Small intestine (tissue), 7 donors: ENCODE measurements around the gene VPS8. TPM values are rescaled to one million over a fixed set of nuclear protein-coding genes. Genes with fewer than 3 reads are reported as not detected.
A peak's percentile ranks its signal among the peaks of the same experiment; 100 is the strongest.

Source experiments
- DNase-seq, 2 donors: peaks; one replicate each; pipeline versions ENCODE4 v3.0.0 to v3.0.0-alpha.2; 2013
- FAIRE-seq: peaks from 2 replicates; lab custom pipeline; 2012; peaks lifted over from hg19 to GRCh38; lab: Jason Lieb, UNC
- H3K27ac ChIP-seq, 3 donors: one replicate each; pipeline ENCODE4 v1.5.1; 2013; ENCODE audit warnings: low read length in 2 of 3, mild to moderate bottlenecking in 2 of 3, control low read depth in 1 of 3, inconsistent platforms in 1 of 3, low read depth in 1 of 3, moderate library complexity in 1 of 3
- H3K27me3 ChIP-seq, 3 donors: one replicate each; pipeline ENCODE4 v1.6.1; 2013; ENCODE audit warnings: low read length in 3 of 3, inconsistent platforms in 1 of 3; ENCODE audit not compliant: control insufficient read depth in 3 of 3, insufficient read depth in 3 of 3
- H3K36me3 ChIP-seq, 3 donors: one replicate each; pipeline ENCODE4 v1.6.1; 2013; ENCODE audit warnings: low read length in 3 of 3, inconsistent platforms in 1 of 3, low read depth in 1 of 3, mild to moderate bottlenecking in 1 of 3, moderate library complexity in 1 of 3; ENCODE audit not compliant: control insufficient read depth in 3 of 3, insufficient read depth in 2 of 3
- H3K4me1 ChIP-seq, 3 donors: one replicate each; pipeline ENCODE4 v1.6.1; 2013; ENCODE audit warnings: low read length in 2 of 3, inconsistent platforms in 1 of 3, low read depth in 1 of 3, mild to moderate bottlenecking in 1 of 3, moderate library complexity in 1 of 3; ENCODE audit not compliant: control insufficient read depth in 3 of 3, insufficient read depth in 2 of 3
- H3K4me3 ChIP-seq, 3 donors: one replicate each; pipeline ENCODE4 v1.5.1; 2013; ENCODE audit warnings: low read length in 3 of 3, control low read depth in 1 of 3, inconsistent platforms in 1 of 3, low read depth in 1 of 3, mild to moderate bottlenecking in 1 of 3, moderate library complexity in 1 of 3
- H3K9me3 ChIP-seq, 2 donors: one replicate each; pipeline ENCODE4 v1.6.1; 2013; ENCODE audit warnings: low read depth in 1 of 2, low read length in 1 of 2; ENCODE audit not compliant: control insufficient read depth in 2 of 2, insufficient read depth in 1 of 2
- WGBS, 3 donors: extraction: QIAGEN DNeasy Blood & Tissue Kit; methylation state at CpG; one replicate each; pipeline ENCODE4 v1.1.7; 2013; 5-methylcytosine and 5-hydroxymethylcytosine counted together
- polyA plus RNA-seq, 4 donors: library from polyadenylated mRNA; stranded (reverse) in 3 of 4; unstranded in 1 of 4; fragments of 200-250 nt in 3 of 4; fragments of 120-200 nt in 1 of 4; gene quantifications; one replicate each; pipeline versions ENCODE4 v1.2.1 to v1.2.3, GENCODE V29; 2013
- donor health status: healthy with polysubstance abuse.
- donor health status: control.
- donor health status: control.
- donor health status: Bipolar disorder and iron deficiency.
- donor health status: healthy.

VPS8 gene
- polyA plus RNA-seq, 4 donors: 7.8 to 32.5 (median 9.2) TPM

GRCh38 chr3:184791171-184791570 is 20.8 kb upstream of the VPS8 start:
- Histone ChIP-seq H3K9me3 (no peaks in the 10 kb centered on the region), H3K4me3 (no peak overlapping the region), H3K4me1 (peaks cover 0 to 4% (median 2%) of the 10 kb centered on the region in 3 donors), H3K36me3 (no peaks in the 10 kb centered on the region), H3K27ac (no peak overlapping the region), H3K27me3 (no peaks in the 10 kb centered on the region)
- FAIRE-seq: no peak
- 27 to 45% (median 36%) methylated on average over 3 of the region's 3 CpGs for WGBS, 3 donors
- peak in 1 of 2 donors; percentile 46 for DNase-seq

GRCh38 chr3:184795522-184796190 is 16.3 kb upstream of the VPS8 start:
- no peaks in the 10 kb centered on the region for H3K27me3 ChIP-seq
- no peak overlapping the region for H3K27ac ChIP-seq
- H3K4me1 ChIP-seq: peaks cover 0 to 11% (median 0%) of the 10 kb centered on the region in 3 donors
- H3K36me3 ChIP-seq: no peaks in the 10 kb centered on the region
- DNase-seq (no peak), FAIRE-seq (no peak)
- H3K4me3 ChIP-seq: no peak overlapping the region
- WGBS, 3 donors: 59 to 75% (median 71%) methylated on average over 4 of the region's 4 CpGs
- peaks cover 0 to 5% of the 10 kb centered on the region in 2 donors for H3K9me3 ChIP-seq

GRCh38 chr3:184796551-184796950 is 15.4 kb upstream of the VPS8 start:
- no peaks in the 10 kb centered on the region for H3K27me3 ChIP-seq
- 71 to 80% (median 75%) methylated on average over 8 of the region's 8 CpGs for WGBS, 3 donors

GRCh38 chr3:184796954-184797353 is 15.0 kb upstream of the VPS8 start:
- no peak for DNase-seq
- 88 to 94% (median 92%) methylated on average over 3 of the region's 3 CpGs for WGBS, 3 donors

More at GRCh38 chr3:184796551-184796950, 15.4 kb upstream of the VPS8 start:
- no peak for DNase-seq
- H3K9me3 ChIP-seq: peaks cover 0 to 5% of the 10 kb centered on the region in 2 donors
- H3K4me1 ChIP-seq: peaks cover 0 to 17% (median 0%) of the 10 kb centered on the region in 3 donors
- FAIRE-seq: no peak
- H3K36me3 ChIP-seq: no peaks in the 10 kb centered on the region
- H3K4me3 ChIP-seq: no peak overlapping the region
- no peak overlapping the region for H3K27ac ChIP-seq

GRCh38 chr3:184798120-184798519 is 13.8 kb upstream of the VPS8 start:
- WGBS, 3 donors: 71 to 78% (median 77%) methylated on average over 3 of the region's 3 CpGs
- H3K9me3 ChIP-seq: peaks cover 0 to 5% of the 10 kb centered on the region in 2 donors
- FAIRE-seq: no peak
- peaks cover 0 to 18% (median 0%) of the 10 kb centered on the region in 3 donors for H3K4me1 ChIP-seq
- no peak for DNase-seq
- H3K36me3 ChIP-seq: no peaks in the 10 kb centered on the region
- H3K27me3 ChIP-seq: no peaks in the 10 kb centered on the region
- H3K27ac ChIP-seq: no peak overlapping the region
- no peak overlapping the region for H3K4me3 ChIP-seq

More at GRCh38 chr3:184796954-184797353, 15.0 kb upstream of the VPS8 start:
- H3K4me3 ChIP-seq: no peak overlapping the region
- peaks cover 0 to 5% of the 10 kb centered on the region in 2 donors for H3K9me3 ChIP-seq
- H3K27me3 ChIP-seq: no peaks in the 10 kb centered on the region
- no peak for FAIRE-seq
- H3K27ac ChIP-seq: no peak overlapping the region
- no peaks in the 10 kb centered on the region for H3K36me3 ChIP-seq
- H3K4me1 ChIP-seq: peaks cover 0 to 18% (median 0%) of the 10 kb centered on the region in 3 donors

GRCh38 chr3:184800349-184800930 is 11.5 kb upstream of the VPS8 start:
- Histone ChIP-seq H3K27me3 (no peaks in the 10 kb centered on the region), H3K27ac (peak overlapping the region in 2 of 3 donors; percentile 19 to 69), H3K4me1 (peaks cover under 1 to 26% (median 2%) of the 10 kb centered on the region in 3 donors), H3K36me3 (no peaks in the 10 kb centered on the region), H3K4me3 (no peak overlapping the region), H3K9me3 (peaks cover 0 to 5% of the 10 kb centered on the region in 2 donors)
- 34 to 75% (median 44%) methylated on average over 6 of the region's 6 CpGs for WGBS, 3 donors
- FAIRE-seq: no peak
- peak; percentile 80 to 91 for DNase-seq

- H3K4me1 ChIP-seq: peaks cover 2 to 32% (median 5%) of the 10 kb centered on the region in 3 donors
- 53 to 56% (median 55%) methylated on average over 4 of the region's 4 CpGs for WGBS, 3 donors
- FAIRE-seq: no peak
Measured at GRCh38 chr3:184801241-184801785, 10.7 kb upstream of the VPS8 start.

GRCh38 chr3:184802150-184802549 is 9.8 kb upstream of the VPS8 start:
- Histone ChIP-seq H3K9me3 (peaks cover 0 to 5% of the 10 kb centered on the region in 2 donors), H3K36me3 (no peaks in the 10 kb centered on the region), H3K4me3 (no peak overlapping the region), H3K4me1 (peaks cover 2 to 40% (median 5%) of the 10 kb centered on the region in 3 donors), H3K27me3 (no peaks in the 10 kb centered on the region), H3K27ac (no peak overlapping the region)
- DNase-seq (no peak), FAIRE-seq (no peak)
- 82 to 98% (median 97%) methylated on average over 4 of the region's 4 CpGs for whole genome bisulfite sequencing, 3 donors

More at GRCh38 chr3:184801241-184801785, 10.7 kb upstream of the VPS8 start:
- Histone ChIP-seq H3K9me3 (peaks cover 0 to 5% of the 10 kb centered on the region in 2 donors), H3K4me3 (no peak overlapping the region), H3K36me3 (no peaks in the 10 kb centered on the region), H3K27ac (no peak overlapping the region), H3K27me3 (no peaks in the 10 kb centered on the region)
- DNase-seq: no peak
